ENCODE measurements around the gene ATOX1. TPM values are rescaled to one million over a fixed set of nuclear protein-coding genes. Genes with fewer than 3 reads are reported as not detected.
A peak's percentile ranks its signal among the peaks of the same experiment; 100 is the strongest.

Gene ATOX1
- total and polyA plus RNA-seq, 2 experiments from 2014 or later: 118 to 134 TPM

GRCh38 chr5:151757233-151758140 is 944 bp downstream of the ATOX1 start (continued):
- TF ChIP-seq EZH2 (IDR thresholded peaks at IDR 0.05; ENCODE audit: low read depth, unreplicated experiment) (no peak), CREB1 (CRISPR knock-in tag; IDR thresholded peaks at IDR 0.05; ENCODE audit: low read depth) (no peak), NANOG (IDR thresholded peaks at IDR 0.05; ENCODE audit: borderline replicate concordance) (no peak), CTCF (conservative IDR thresholded peaks at IDR 0.05; ENCODE audit: low read depth in 2 of 2) (no peak), POLR2AphosphoS5 (IDR thresholded peaks at IDR 0.05; ENCODE audit: low read depth) (no peak), ZNF114 (CRISPR knock-in tag; IDR thresholded peaks at IDR 0.05) (no peak)

GRCh38 chr5:151755383-151755782 is 3.0 kb downstream of the ATOX1 start:
- peak overlapping the region; percentile 9; the same call in 1 of the 2 replicates for H3K4me3 ChIP-seq
- peak overlapping the region; percentile 33 for H3K4me2 ChIP-seq
- peaks cover 28% of the 10 kb centered on the region for H3K4me1 Mint-ChIP-seq
- no peaks in the 10 kb centered on the region for H3K9me3 Mint-ChIP-seq
- H3K79me2 ChIP-seq (replicated peaks; ENCODE audit: insufficient read depth): peaks cover 7% of the 10 kb centered on the region; the same call in 1 of the 2 replicates
- H3K36me3 Mint-ChIP-seq (ENCODE audit: low read depth): peaks cover 3% of the 10 kb centered on the region; the same call in 1 of the 3 replicates
- H3K27me3 ChIP-seq (ENCODE audit: insufficient read depth): no peaks in the 10 kb centered on the region
- peaks cover 6% of the 10 kb centered on the region for H3K27me3 Mint-ChIP-seq (ENCODE audit: insufficient read depth, low read depth, poor library complexity)
- H3K9me2 ChIP-seq (ENCODE audit: insufficient read depth): no peaks in the 10 kb centered on the region
- H3F3A ChIP-seq (replicated peaks; ENCODE audit: low read depth): no peaks in the 10 kb centered on the region
- ATAC-seq (no peak), DNase-seq (ENCODE audit: low spot score) (no peak)
- no peak overlapping the region for H3K4me3 Mint-ChIP-seq
- H3K36me3 ChIP-seq (ENCODE audit: insufficient read depth): no peaks in the 10 kb centered on the region
- no peak overlapping the region for H3K27ac ChIP-seq (ENCODE audit: low read depth)
- H4K20me1 ChIP-seq (replicated peaks; ENCODE audit: insufficient read depth): no peaks in the 10 kb centered on the region; the same call in 1 of the 2 replicates
- no peak overlapping the region for H3K27ac Mint-ChIP-seq
- no peak overlapping the region for H2AFZ ChIP-seq
- H3K4me1 ChIP-seq (ENCODE audit: insufficient read depth): peaks cover 25% of the 10 kb centered on the region
- no peak for TF ChIP-seq CREB1 (CRISPR knock-in tag; IDR thresholded peaks at IDR 0.05; ENCODE audit: low read depth)
- no peak for TF ChIP-seq EZH2 (IDR thresholded peaks at IDR 0.05; ENCODE audit: low read depth, unreplicated experiment)
- no peak for TF ChIP-seq STAT1 (IDR thresholded peaks at IDR 0.05; ENCODE audit: unreplicated experiment)
- no peak for TF ChIP-seq REST (IDR thresholded peaks at IDR 0.05; ENCODE audit: unreplicated experiment)
- TF ChIP-seq ETS1 (IDR thresholded peaks at IDR 0.05): no peak
- TF ChIP-seq ZNF462 (CRISPR knock-in tag; IDR thresholded peaks at IDR 0.05): no peak
- TF ChIP-seq EZH2phosphoT487 (IDR thresholded peaks at IDR 0.05; ENCODE audit: unreplicated experiment): no peak
- TF ChIP-seq NANOG (IDR thresholded peaks at IDR 0.05; ENCODE audit: borderline replicate concordance): no peak

Measured in GM23338 (cell line).